ENCODE data around the gene PSMB3.

The PSMB3 gene

GRCh38 chr17:38752308-38753070, at the start of gene PSMB3:
PSMB3 (plus strand) TSS chr17:38752741; CDS start chr17:38752827, 86 bp downstream.
- Histone ChIP-seq H3K9me3 (replicated peaks in 1 of 11) (no peaks in the 10 kb centered on the region), H3K9ac (peak within 1 kb of the TSS; percentile 86 to 97 (median 92)), H3K4me1 (peaks cover 44 to 57% (median 50%) of the 10 kb centered on the region in 10 experiments), H3K4me3 (peak within 1 kb of the TSS; percentile 77 to 100 (median 86)), H3K27me3 (peaks cover 35 to 45% (median 43%) of the 10 kb centered on the region in 11 experiments), H3K4me2 (peak within 1 kb of the TSS; percentile 88 to 99 (median 94)), H3K36me3 (peaks cover 34 to 42% (median 39%) of the 10 kb centered on the region in 11 experiments), H4K20me1 (peaks cover 3 to 70% (median 40%) of the 10 kb centered on the region in 11 experiments; a peak in 19 of 22 replicates), H3K27ac (peak within 1 kb of the TSS; percentile 84 to 97 (median 91))
- peak in 9 of 11 experiments; percentile 32 to 81 (median 51); a peak in 10 of 22 replicates for TF ChIP-seq Cebpa-rat (IDR thresholded peaks at IDR 0.05)

DNA sequence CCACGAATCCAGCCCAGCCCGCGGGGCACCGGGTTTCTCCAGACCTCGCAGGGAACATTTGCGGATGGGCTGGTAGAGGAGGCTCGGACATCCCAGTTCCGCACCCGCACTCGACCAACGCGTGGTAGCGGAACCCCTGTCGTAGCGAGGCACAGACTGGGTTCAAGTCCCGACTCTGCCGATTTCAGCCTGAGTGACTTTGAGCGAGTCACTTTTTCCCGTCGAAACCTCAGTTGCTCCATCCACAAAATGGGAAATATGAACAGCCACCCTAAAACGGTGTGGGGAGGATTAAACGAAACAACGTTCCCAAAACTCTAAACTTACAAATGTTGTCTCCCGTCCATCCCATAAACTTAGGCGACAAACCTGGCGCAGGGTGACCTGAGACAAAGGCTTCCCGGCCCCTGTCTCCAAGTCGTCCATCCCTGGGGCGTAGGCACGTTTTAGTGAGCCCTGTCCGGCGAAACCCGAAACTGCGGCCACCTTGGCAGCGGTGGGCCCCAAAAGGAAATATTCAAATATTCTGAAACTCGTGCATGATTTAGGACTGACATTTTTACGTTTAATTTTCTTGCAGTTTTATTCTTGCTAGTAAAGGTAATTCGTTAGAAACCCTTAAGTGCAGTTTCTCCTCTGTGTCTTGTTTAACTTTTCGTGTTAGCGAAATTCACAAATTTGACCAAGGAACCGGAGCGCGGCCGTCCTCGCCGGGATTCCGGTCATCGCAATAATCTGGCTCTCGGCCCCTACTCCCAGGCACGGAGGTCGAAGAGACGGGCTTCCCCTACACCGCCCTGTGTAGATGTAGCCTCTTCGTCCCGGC, 49.4 kb upstream of the PSMB3 start:
- H3K9me3 ChIP-seq (replicated peaks in 1 of 11), result 0 out of 22 replicates have a peak, but pooled peaks cover 0 to 3% (median 0%) of the 10 kb centered on the region in 11 experiments
- TF ChIP-seq Cebpa-rat (IDR thresholded peaks at IDR 0.05), result no peak
- peak overlapping the region; percentile 89 to 99 (median 97) for H3K4me2 ChIP-seq
- H3K27ac ChIP-seq, result peak overlapping the region; percentile 90 to 99 (median 97)
- H4K20me1 ChIP-seq, result peaks cover 16 to 22% (median 17%) of the 10 kb centered on the region in 11 experiments; a peak in 17 of 22 replicates
- peak overlapping the region; percentile 75 to 96 (median 90) for H3K4me3 ChIP-seq
- H3K27me3 ChIP-seq, result no peaks in the 10 kb centered on the region
- peaks cover 51 to 73% (median 59%) of the 10 kb centered on the region in 10 experiments for H3K4me1 ChIP-seq
- peaks cover 8 to 10% (median 9%) of the 10 kb centered on the region in 11 experiments; a peak in 20 of 22 replicates for H3K36me3 ChIP-seq
- peak overlapping the region; percentile 91 to 99 (median 97) for H3K9ac ChIP-seq

DNA sequence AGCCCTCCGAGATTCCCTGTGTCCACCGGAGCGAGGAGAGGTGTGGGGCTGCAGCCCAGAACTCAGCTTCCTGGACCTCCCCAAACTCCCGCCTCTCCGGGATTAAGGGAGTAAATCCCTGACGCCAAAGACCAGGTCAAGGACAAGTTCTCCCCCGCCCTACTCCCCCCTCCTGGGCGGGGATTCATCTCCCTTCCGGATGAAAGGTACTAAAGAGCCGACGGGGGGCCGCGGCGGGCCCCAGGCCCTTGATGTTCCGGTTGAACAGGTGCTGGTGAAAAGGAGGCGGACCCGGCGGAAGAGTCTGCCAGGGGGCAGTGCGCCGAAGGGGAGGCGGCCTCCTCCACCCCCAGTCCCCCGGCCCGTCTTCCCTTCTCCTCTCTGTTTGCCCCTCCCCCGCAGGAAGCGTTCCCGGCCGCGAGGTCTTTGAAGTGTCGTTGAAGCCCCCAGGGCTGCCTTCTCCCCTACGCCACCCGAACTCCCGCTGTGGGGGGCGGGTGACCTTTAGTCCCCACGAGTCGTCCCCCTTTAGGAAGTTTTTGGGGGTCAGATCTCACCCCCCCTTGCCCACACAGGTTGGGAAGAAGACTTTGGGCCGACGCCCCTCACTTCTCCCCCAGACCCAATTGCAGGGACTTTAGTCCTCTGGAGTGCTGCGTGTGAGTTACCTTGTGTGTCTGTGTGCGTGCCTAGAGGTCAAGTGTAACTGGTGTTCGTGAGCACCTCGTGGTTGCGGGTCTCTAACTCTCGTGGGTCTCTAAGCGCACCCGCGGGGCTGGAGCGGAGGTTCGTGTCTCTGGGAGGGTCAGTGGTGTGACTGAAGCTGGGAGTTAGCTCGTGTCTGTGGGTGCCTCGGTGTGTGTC, 48.6 kb upstream of the PSMB3 start:
- peaks cover 20 to 31% (median 25%) of the 10 kb centered on the region in 11 experiments; a peak in 17 of 22 replicates for H4K20me1 ChIP-seq
- peaks cover 53 to 79% (median 68%) of the 10 kb centered on the region in 10 experiments for H3K4me1 ChIP-seq
- H3K36me3 ChIP-seq, result peaks cover 16 to 19% (median 18%) of the 10 kb centered on the region in 11 experiments
- H3K4me2 ChIP-seq, result peak overlapping the region; percentile 89 to 99 (median 97)
- peak overlapping the region; percentile 90 to 99 (median 97) for H3K27ac ChIP-seq
- 0 out of 22 replicates have a peak, but pooled peaks cover 0 to 3% (median 0%) of the 10 kb centered on the region in 11 experiments for H3K9me3 ChIP-seq (replicated peaks in 1 of 11)
- no peaks in the 10 kb centered on the region for H3K27me3 ChIP-seq
- TF ChIP-seq Cebpa-rat (IDR thresholded peaks at IDR 0.05), result no peak
- peak overlapping the region; percentile 91 to 99 (median 97) for H3K9ac ChIP-seq
- peak overlapping the region; percentile 75 to 96 (median 90) for H3K4me3 ChIP-seq

- Histone ChIP-seq H3K4me1 (peaks cover 53 to 83% (median 77%) of the 10 kb centered on the region in 10 experiments), H3K27ac (peak within 1 kb of the TSS; percentile 90 to 99 (median 97)), H3K4me3 (peak within 1 kb of the TSS; percentile 75 to 96 (median 90)), H3K27me3 (no peaks in the 10 kb centered on the region), H3K36me3 (peaks cover 25 to 28% (median 26%) of the 10 kb centered on the region in 11 experiments), H3K9me3 (replicated peaks in 1 of 11) (0 out of 22 replicates have a peak, but pooled peaks cover 0 to 3% (median 0%) of the 10 kb centered on the region in 11 experiments), H4K20me1 (peaks cover 20 to 40% (median 33%) of the 10 kb centered on the region in 11 experiments; a peak in 17 of 22 replicates), H3K4me2 (peak within 1 kb of the TSS; percentile 96 to 99 (median 98)), H3K9ac (peak within 1 kb of the TSS; percentile 91 to 99 (median 97))
- TF ChIP-seq Cebpa-rat (IDR thresholded peaks at IDR 0.05), result no peak
These were observed 47.7 kb upstream of the PSMB3 start, which contains the start of gene MLLT6 for GRCh38 chr17:38704606-38705522. MLLT6 (plus strand) TSS chr17:38705273; CDS start chr17:38705633, 360 bp downstream.

DNA sequence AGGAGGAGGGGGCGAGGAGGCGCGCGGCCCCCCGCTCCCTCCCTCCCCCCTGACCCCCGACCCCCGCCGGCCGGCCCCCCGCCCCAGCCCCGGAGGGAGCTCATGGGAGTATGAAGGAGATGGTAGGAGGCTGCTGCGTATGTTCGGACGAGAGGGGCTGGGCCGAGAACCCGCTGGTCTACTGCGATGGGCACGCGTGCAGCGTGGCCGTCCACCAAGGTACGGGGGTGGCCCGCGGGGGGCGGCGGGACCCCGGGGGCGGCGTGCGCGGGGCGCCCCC, 47.1 kb upstream of the PSMB3 start:
- peak overlapping the region; percentile 16 to 99 (median 97); a peak in 20 of 22 replicates for H3K27ac ChIP-seq
- no peaks in the 10 kb centered on the region for H3K27me3 ChIP-seq
- H3K36me3 ChIP-seq, result peaks cover 27 to 34% (median 29%) of the 10 kb centered on the region in 11 experiments
- peaks cover 24 to 46% (median 39%) of the 10 kb centered on the region in 11 experiments; a peak in 17 of 22 replicates for H4K20me1 ChIP-seq
- H3K4me2 ChIP-seq, result peak overlapping the region; percentile 93 to 99 (median 98); a peak in 21 of 22 replicates
- peaks cover 53 to 83% (median 80%) of the 10 kb centered on the region in 10 experiments for H3K4me1 ChIP-seq
- peak overlapping the region; percentile 75 to 96 (median 90) for H3K4me3 ChIP-seq
- peak overlapping the region; percentile 91 to 99 (median 97) for H3K9ac ChIP-seq
- 0 out of 22 replicates have a peak, but pooled peaks cover 0 to 2% (median 0%) of the 10 kb centered on the region in 11 experiments for H3K9me3 ChIP-seq (replicated peaks in 1 of 11)
- TF ChIP-seq Cebpa-rat (IDR thresholded peaks at IDR 0.05), result no peak

DNA sequence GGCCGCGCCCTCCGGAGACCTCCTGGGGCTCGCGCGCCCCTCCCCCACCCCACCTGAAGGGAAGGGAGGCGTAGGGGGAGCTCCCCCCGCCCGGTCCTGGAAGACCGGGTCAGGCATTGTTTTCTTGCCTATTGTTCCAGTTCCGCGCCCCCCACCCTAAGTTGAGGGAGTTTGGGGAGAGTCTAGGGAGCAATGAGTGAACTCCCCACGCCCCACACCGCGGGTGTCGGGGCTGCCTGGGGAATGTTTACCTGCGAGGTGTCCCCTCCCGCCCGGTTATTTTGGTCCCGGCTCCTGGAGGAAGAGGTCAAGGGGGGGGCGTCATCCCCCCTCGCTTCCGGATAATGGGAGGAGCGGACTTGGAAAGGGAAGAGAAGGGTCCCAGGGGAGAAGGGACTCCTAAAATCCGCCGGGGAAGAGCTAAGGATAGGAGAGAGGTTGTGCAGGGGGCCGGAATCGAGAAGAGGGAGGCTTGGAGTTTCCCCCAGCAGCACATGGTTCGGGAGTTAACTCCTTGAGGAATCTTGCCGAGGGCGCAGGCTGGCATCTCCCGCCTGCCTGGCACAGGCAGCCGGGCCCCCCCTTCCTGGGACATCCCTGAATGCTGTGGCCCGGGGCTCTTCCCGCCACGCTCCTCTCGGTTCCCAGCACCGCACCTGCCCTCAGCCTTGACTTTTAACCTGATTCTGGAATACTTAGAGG, 46.6 kb upstream of the PSMB3 start:
- Histone ChIP-seq H3K27me3 (no peaks in the 10 kb centered on the region), H4K20me1 (peaks cover 24 to 51% (median 43%) of the 10 kb centered on the region in 11 experiments; a peak in 17 of 22 replicates), H3K9ac (peak overlapping the region; percentile 85 to 99 (median 97)), H3K4me1 (peaks cover 53 to 83% (median 80%) of the 10 kb centered on the region in 10 experiments), H3K27ac (peak overlapping the region; percentile 16 to 99 (median 96); a peak in 20 of 22 replicates), H3K36me3 (peaks cover 27 to 35% (median 29%) of the 10 kb centered on the region in 11 experiments), H3K4me3 (peak overlapping the region; percentile 75 to 96 (median 90)), H3K4me2 (peak overlapping the region; percentile 93 to 99 (median 98)), H3K9me3 (replicated peaks in 1 of 11) (no peaks in the 10 kb centered on the region)
- no peak for TF ChIP-seq Cebpa-rat (IDR thresholded peaks at IDR 0.05)
